CD4-positive, alpha-beta T cell treated with Interleukin-12 subunit alpha and Interleukin-12 subunit beta, for 1 hour (primary cell): ENCODE measurements around the gene RMC1.
A peak's percentile ranks its signal among the peaks of the same experiment; 100 is the strongest.
"Not testable (repeated sequence)": the region's sequence is repeated elsewhere in the genome, so short reads cannot be mapped to it uniquely, and the experiment has no call there.

Experiments
- DNase-seq: peaks from one replicate; pipeline ENCODE4 v3.0.0-alpha.2; 2020

The RMC1 gene

GRCh38 chr18:23536204-23536603, 32.9 kb downstream of the RMC1 start:
- no peak for DNase-seq

DNA sequence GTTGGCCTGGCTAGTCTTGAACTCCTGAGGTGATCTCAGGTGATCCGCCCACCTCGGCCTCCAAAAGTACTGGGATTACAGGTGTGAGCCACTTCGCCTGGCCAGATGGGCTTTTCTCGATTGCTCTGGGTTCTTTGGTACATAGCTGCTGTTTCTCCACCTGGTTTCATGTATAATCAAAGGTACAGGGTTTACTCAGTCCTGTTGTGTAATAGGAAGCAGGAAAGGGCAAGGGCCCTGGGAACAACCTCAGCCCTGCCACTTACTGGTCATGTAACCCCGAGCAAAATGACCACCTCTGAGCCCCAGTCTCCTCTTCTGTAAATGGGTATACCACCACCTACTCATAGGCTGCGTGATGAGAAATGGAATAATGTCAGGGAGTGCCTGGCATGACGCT, 34.0 kb downstream of the RMC1 start:
- no peak for DNase-seq

GRCh38 chr18:23538001-23538400, 34.7 kb downstream of the RMC1 start:
- DNase-seq: no peak

- no peak for DNase-seq
Observed at GRCh38 chr18:23538870-23539269, 35.6 kb downstream of the RMC1 start.

DNA sequence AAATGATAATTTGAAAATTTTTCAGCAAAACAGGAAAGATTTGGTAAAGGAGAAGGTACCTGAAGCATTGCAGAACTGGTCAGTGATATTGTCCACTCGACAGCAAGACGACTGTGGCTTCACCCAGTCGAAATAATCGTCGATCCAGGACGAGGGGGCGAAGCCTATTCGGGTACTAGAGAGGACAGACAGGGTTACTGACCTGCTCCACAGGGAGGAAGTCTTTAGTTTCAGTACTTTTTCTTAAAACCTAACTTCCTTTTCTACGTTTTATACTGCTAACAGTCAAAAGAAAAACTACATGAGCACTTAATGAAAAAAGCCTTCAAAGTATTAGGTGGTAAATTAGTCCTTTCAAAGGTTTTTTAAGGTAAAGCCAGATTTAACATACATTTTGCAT, 36.0 kb downstream of the RMC1 start:
- no peak for DNase-seq

- DNase-seq: no peak
Observed at GRCh38 chr18:23539911-23540525, 36.7 kb downstream of the RMC1 start.

GRCh38 chr18:23540867-23541266, 37.6 kb downstream of the RMC1 start:
- peak; percentile 40 for DNase-seq

GRCh38 chr18:23541349-23542093, 38.2 kb downstream of the RMC1 start:
- DNase-seq: no peak

DNA sequence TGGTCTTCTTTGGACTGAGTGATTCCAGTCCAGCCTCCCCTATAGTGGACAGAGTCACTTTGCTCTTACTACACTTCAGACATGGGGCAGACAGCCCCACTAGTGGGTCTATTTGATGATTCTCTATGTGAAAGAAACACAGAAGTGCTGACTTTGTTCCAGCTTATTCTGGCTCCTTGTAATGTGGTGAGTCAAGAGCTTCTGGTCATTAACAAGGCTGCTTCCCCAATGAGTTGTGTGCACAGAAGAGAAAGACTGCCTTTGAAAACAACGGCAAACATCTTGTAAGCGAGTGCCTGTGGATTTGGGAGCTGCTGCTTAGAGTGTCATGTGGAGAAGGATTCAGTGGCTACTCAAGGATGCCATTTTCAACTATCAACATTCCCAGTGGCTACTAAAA, 39.1 kb downstream of the RMC1 start:
- no peak for DNase-seq

DNA sequence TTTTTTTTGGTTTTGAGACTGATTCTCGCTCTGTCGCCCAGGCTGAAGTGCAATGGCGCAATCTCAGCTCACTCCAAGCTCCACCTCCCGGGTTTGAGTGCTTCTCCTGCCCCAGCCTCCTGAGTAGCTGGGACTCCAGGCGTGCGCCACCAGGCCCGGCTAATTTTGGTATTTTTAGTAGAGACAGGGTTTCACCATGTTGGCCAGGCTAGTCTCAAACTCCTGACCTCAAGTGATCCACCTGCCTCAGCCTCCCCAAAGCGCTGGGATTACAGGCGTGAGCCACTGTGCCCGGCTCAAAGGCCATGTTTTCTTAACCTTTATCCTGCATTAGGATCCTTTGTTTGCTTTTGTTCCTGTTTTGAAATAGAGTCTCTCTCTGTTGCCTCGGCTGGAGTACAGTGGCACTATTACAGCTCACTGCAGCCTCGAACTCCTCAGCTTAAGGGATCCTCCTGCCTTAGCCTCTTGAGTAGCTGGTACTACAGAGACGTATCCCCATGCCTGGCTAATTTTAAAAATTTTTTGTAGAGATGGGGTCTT, 42.0 kb downstream of the RMC1 start:
- DNase-seq: no peak

- DNase-seq: no peak
Observed at GRCh38 chr18:23547306-23547705, 44.0 kb downstream of the RMC1 start.

DNA sequence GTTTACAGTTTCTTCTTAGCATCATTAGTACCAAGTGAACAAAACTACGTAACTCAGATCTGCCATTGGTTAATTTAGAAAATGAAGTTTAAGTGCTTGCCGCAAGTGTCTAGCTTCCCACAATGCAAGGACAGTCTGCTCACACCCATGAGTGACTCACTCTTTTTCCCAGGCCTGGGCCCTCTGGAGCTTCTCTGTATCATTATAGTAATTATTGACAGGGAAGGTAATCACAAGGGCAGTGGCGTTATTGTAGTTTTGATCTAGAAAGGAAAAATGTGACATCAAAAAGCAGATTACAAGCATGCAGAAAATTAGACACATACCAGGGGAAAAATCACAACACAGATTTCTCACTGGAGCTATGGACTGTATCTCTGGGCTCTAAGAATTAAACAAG, 44.5 kb downstream of the RMC1 start:
- no peak for DNase-seq

DNA sequence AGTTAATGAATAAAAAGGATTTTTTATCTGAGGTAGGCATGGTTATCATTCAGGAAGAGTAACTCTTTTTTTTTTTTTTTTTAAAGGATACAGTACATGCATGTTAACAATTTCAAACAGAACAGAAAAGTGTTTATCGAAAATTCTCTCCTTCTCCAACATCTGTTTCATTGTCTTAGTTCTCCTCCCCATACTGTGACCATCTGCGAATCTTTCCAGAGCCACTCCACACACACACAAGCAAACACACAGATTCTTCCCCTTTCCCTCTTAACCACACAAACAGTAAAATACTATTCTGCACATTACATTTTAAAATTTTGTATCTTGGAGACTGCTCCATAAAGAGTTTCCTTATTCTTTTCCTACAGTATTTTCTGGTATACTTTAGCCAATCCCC, 45.0 kb downstream of the RMC1 start:
- no peak for DNase-seq

DNA sequence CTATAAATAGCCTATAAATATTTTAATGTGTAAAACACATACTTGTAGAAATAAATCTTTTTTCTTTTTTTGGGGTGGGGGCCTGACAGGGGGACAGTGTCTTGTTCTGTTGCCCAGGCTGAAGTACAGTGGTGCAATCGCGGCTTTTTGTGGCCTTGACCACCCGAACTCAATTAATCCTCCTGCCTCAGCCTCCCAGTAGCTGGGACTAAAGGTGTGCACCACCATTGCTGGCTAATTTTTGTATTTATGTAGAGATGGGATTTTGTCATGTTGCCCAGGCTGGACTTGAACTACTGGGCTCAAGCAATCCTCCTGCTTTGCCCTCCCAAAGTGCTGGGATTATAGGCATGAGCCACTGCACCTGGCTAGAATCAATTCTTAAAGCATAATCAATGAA, 45.4 kb downstream of the RMC1 start:
- no peak for DNase-seq

DNA sequence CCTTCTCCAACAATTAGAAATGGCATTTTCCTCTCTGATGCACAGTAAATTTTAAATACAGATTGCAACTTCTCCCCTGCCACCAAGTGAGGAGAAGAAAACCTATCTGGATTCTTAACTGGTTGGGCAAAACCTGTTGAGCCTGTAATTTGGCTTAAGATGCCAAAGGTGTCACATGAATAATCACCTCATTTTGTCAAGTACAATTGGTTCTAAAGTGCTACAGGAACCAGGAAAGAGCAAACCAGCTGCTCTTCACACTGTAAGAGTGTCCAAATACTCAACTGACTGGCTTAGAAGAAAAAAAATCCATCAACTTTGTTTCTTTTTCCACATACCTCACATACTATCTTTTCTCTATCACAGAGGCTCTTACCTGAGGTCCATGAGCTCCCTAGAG, 47.6 kb downstream of the RMC1 start:
- DNase-seq: no peak

DNA sequence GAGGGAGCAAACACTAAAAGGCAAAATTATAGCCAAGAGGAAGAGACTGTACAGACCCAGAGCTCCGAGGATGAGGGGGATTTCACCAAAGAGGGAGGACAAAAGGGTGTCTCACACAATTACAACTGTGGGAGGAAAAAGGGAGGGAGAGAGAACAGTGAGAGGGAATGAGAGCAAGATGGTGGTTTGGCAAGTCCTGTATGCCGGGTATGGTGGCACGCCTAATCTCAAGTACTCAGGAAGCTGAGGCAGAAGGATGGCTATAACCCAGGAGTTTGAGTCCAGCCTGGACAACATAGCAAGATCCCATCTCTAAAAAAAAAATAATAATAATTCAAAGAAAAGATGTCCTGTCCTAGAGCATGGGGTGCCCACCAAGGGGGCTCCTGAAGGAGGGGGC, 48.7 kb downstream of the RMC1 start:
- no peak for DNase-seq

GRCh38 chr18:23552505-23552904, 49.2 kb downstream of the RMC1 start:
- no peak for DNase-seq

DNA sequence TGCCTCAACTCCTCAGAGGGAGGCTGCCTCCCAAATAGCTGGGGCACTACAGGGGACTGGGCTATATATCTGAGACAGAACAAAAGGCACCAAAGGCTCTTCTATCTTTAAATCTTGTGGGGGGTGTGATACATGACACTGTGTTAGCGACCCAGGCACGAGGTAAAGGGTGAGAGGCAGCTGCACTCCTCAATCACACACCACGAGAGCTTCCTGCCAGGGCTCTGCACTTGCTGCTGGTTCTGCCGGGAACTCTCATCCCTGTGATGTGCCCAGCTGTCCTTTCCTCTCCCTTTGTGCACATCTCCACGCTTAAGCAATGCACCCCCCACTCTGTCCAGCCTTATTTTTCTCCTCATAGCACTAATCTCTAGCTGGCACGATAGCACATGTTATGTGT, 50.6 kb downstream of the RMC1 start:
- no peak for DNase-seq

- DNase-seq: no peak
Observed at GRCh38 chr18:23556145-23556780, 53.0 kb downstream of the RMC1 start.

DNA sequence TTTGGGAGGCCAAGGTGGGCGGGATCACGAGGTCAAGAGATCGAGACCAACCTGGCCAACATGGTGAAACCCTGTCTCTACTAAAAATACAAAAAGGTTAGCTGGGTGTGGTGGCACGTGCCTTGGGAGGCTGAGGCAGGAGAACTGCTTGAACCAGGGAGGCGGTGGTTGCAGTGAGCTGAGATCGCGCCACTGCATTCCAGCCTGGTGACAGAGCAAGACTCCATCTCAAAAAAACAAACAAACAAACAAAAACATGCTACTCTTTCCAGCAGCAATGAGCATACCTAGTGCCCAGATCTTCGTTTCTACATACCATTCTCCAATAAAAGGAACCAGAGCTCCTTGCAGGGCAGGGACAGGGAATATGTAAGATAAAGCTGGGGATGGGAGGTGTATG, 54.2 kb downstream of the RMC1 start:
- DNase-seq: not testable (repeated sequence)

- DNase-seq: no peak
Observed at GRCh38 chr18:23560186-23560585, 56.9 kb downstream of the RMC1 start.

GRCh38 chr18:23563377-23564043, 60.2 kb downstream of the RMC1 start:
- DNase-seq: peak; percentile 38

- DNase-seq: no peak
Observed at GRCh38 chr18:23565916-23566547, 62.7 kb downstream of the RMC1 start.
